Stimulated activated CD4-positive, alpha-beta T cell treated with anti-CD3 and anti-CD28 coated beads, Interleukin-4, amount 100 ng/mL, for 48 hours (primary cell): Measurements from ENCODE around the gene CENPO.

Experiments
- DNase-seq, 2 donors: peaks; one replicate each; pipeline ENCODE4 v3.0.0-alpha.2; 2020; ENCODE audit warnings: low read depth in 2 of 2

CENPO gene

DNA sequence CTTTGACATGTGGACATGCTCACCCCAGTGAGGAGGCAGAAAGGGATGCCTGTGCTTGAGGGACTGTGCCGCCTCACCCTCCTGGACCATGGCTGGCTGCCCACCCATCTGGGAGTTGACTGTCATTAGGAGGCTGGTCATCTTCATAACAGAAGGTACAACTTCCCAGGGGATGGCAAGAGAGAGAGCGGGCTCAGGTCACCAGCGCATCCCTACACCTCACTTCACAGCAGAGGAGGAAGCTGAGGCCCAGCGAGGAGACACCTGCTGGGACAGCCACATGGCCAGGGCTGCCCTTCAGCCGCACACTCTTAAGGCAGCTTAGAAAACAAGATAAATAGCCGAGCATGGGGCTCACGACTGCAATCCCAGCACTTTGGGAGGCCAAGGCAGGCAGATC is 67.4 kb downstream of the CENPO start:
- DNase-seq = no peak

DNA sequence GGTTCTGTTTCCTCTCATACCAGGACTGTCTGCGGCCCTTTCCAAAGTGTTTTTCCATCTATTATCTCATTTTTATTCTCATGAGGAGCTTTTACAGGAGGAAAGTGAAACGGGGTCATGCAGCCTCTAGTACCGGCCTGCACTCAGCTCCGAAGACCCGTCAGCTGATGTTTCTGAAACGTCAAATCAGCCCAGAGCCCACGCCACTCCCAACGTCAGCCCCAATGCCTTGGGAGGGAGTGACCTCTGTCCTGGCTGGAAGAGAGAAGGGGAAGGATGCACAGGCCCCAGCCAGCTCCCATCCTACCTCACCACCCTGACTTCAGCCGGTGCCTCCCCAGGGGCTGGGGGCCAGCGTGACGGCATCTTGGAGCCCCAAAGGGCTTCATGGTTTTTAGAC is 68.3 kb downstream of the CENPO start:
- no peak for DNase-seq

- no peak for DNase-seq
Measured at GRCh38 chr2:24863641-24864040, 70.4 kb downstream of the CENPO start.

- DNase-seq = no peak
Measured at GRCh38 chr2:24866946-24867345, 73.7 kb downstream of the CENPO start.

GRCh38 chr2:24870440-24870839 is 77.2 kb downstream of the CENPO start:
- DNase-seq = no peak

GRCh38 chr2:24870891-24871705 is 77.9 kb downstream of the CENPO start:
- DNase-seq = no peak

GRCh38 chr2:24871852-24872333 is 78.7 kb downstream of the CENPO start:
- DNase-seq = no peak
